Gastrocnemius medialis (tissue), 4 donors: ENCODE results near the gene TM4SF1. TPM values are rescaled to one million over a fixed set of nuclear protein-coding genes. Genes with fewer than 3 reads are reported as not detected.

Experiments used
- ATAC-seq, 2 donors: fragments of 150-250 bp; one replicate each; pipeline ENCODE4 v1.9.1; 2016
- DNase-seq, 2 donors: peaks; one replicate each; pipeline ENCODE4 v3.0.0-alpha.2; 2019
- H3K27ac ChIP-seq, 4 donors: fragments of 200-600 bp; sonication (generic); 1 replicate in 1 of 4; 2 replicates in 3 of 4; pipeline ENCODE4 v1.5.1; 2016 to 2018; ENCODE audit warnings: mild to moderate bottlenecking in 2 of 4, moderate library complexity in 1 of 4
- H3K27me3 ChIP-seq, 3 donors: fragments of 200-600 bp; sonication (generic) in 2 of 3; 1 replicate in 1 of 3; 2 replicates in 2 of 3; pipeline versions ENCODE4 v1.5.1 to v1.6.0; 2016 to 2019; ENCODE audit warnings: mild to moderate bottlenecking in 1 of 3, moderate library complexity in 1 of 3
- H3K36me3 ChIP-seq, 2 donors: fragments of 200-600 bp; sonication (generic) in 1 of 2; one replicate each; pipeline ENCODE4 v1.5.1; 2017 to 2018
- H3K4me1 ChIP-seq, 2 donors: fragments of 200-600 bp; sonication (generic) in 1 of 2; one replicate each; pipeline ENCODE4 v1.5.1; 2016 to 2017; ENCODE audit warnings: mild to moderate bottlenecking in 2 of 2
- H3K4me3 ChIP-seq, 4 donors: fragments of 200-600 bp; sonication (generic) in 3 of 4; 1 replicate in 1 of 4; 2 replicates in 3 of 4; pipeline ENCODE4 v1.5.1; 2016 to 2019; ENCODE audit warnings: mild to moderate bottlenecking in 2 of 4
- H3K9me3 ChIP-seq, 3 donors: fragments of 200-600 bp; sonication (generic) in 2 of 3; 1 replicate in 1 of 3; 2 replicates in 2 of 3; pipeline ENCODE4 v1.5.1; 2016 to 2019
- CTCF ChIP-seq, 5 experiments: fragments of 450-650 bp in 3 of 5; fragments of 200-600 bp in 2 of 5; sonication (generic) in 2 of 5; IDR thresholded peaks in 4 of 5; conservative IDR thresholded peaks in 1 of 5; 1 replicate in 4 of 5; 2 replicates in 1 of 5; pipeline ENCODE4 v1.5.1; 2016 to 2019; ENCODE audit warnings: antibody characterized with exemption in 5 of 5, mild to moderate bottlenecking in 3 of 5, moderate library complexity in 3 of 5
- POLR2A ChIP-seq, 2 donors: fragments of 450-650 bp; IDR thresholded peaks; one replicate each; pipeline ENCODE4 v1.6.1; 2017; ENCODE audit warnings: antibody characterized with exemption in 2 of 2, mild to moderate bottlenecking in 2 of 2, moderate library complexity in 2 of 2
- in situ Hi-C, 4 donors: fragments of 200-750 bp; cut with MboI; loops; one replicate each; pipeline versions ENCODE4 v1.15.0 to v1.8.0; 2017; ENCODE audit warnings: low sequenced_read_pairs in 4 of 4
- intact Hi-C: fragments of 100-400 bp; cut with DNase I; formaldehyde crosslinking; loops from one replicate; pipeline ENCODE4 v1.15.1; 2023; ENCODE audit warnings: low total_unique reads
- total RNA-seq, 4 donors: library from RNA; depleted of rRNA; stranded (reverse); fragments of >200 nt; gene quantifications; one replicate each; pipeline versions ENCODE4 v1.1.0 to v1.2.3, GENCODE V29; 2016

TM4SF1 gene, protein sequence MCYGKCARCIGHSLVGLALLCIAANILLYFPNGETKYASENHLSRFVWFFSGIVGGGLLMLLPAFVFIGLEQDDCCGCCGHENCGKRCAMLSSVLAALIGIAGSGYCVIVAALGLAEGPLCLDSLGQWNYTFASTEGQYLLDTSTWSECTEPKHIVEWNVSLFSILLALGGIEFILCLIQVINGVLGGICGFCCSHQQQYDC
- total RNA-seq: 10 to 100 TPM; 23.0 to 43.8 (median 38.6) TPM

GRCh38 chr3:149377408-149378364 lies at the start of gene TM4SF1:
Gene TM4SF1 (minus strand): TSS chr3:149377649. CDS start chr3:149377547, 102 bp downstream.
- Histone ChIP-seq H3K4me3 (peak within 1 kb of the TSS; percentile 31 to 54 (median 47)), H3K27ac (peak within 1 kb of the TSS; percentile 68 to 81 (median 72)), H3K4me1 (peaks cover 3 to 8% of the 10 kb centered on the region in 2 donors), H3K36me3 (no peaks in the 10 kb centered on the region), H3K9me3 (no peaks in the 10 kb centered on the region), H3K27me3 (no peaks in the 10 kb centered on the region)
- ATAC-seq: peak; percentile 66 to 68
- in situ Hi-C loops (loop anchor here in 1 of 4 donors (25.0 kb wide), 1 partner anchor 110 kb away; no protein-coding TSS in a partner anchor), intact Hi-C loops (no loop called here)
- DNase-seq: no peak
- TF ChIP-seq POLR2A (IDR thresholded peaks at IDR 0.05) (peak; percentile 55 to 70), CTCF (IDR thresholded peaks at IDR 0.05 in 4 of 5, conservative IDR thresholded peaks at IDR 0.05 in 1 of 5) (no peak)

DNA sequence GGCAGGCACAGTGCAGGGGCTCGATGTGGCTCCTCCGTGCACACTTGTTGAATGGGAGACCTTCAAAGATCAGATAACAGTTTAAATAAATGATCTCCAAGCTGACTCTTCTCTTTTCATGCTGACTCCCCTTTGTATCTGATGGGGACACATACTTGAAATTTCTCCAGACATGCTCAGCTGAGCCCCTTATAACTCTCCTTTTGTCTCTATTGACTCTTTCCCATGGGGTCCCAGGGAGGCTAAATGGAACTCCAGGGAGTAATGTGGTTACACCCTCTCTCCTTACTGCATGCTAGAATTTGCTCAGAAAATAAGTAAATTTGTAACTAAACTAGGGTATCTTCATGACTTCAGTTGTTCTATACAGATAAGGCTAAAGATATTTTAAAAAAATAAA lies 48.9 kb upstream of the TM4SF1 start:
- TF ChIP-seq POLR2A (IDR thresholded peaks at IDR 0.05): no peak
- TF ChIP-seq CTCF (IDR thresholded peaks at IDR 0.05 in 4 of 5, conservative IDR thresholded peaks at IDR 0.05 in 1 of 5): no peak
- intact Hi-C loops: no loop called here
- H3K27ac ChIP-seq: no peak overlapping the region
- no peaks in the 10 kb centered on the region for H3K9me3 ChIP-seq
- H3K4me1 ChIP-seq: no peaks in the 10 kb centered on the region
- no peaks in the 10 kb centered on the region for H3K27me3 ChIP-seq
- in situ Hi-C loops: no loop called here
- ATAC-seq (no peak), DNase-seq (no peak)
- no peaks in the 10 kb centered on the region for H3K36me3 ChIP-seq
- H3K4me3 ChIP-seq: no peak overlapping the region

- H3K4me1 ChIP-seq: no peaks in the 10 kb centered on the region
- TF ChIP-seq POLR2A (IDR thresholded peaks at IDR 0.05) (no peak), CTCF (IDR thresholded peaks at IDR 0.05 in 4 of 5, conservative IDR thresholded peaks at IDR 0.05 in 1 of 5) (no peak)
- intact Hi-C loops: no loop called here
- no peaks in the 10 kb centered on the region for H3K9me3 ChIP-seq
- H3K4me3 ChIP-seq: no peak overlapping the region
- DNase-seq: no peak
- no peaks in the 10 kb centered on the region for H3K27me3 ChIP-seq
- in situ Hi-C loops: no loop called here
- no peaks in the 10 kb centered on the region for H3K36me3 ChIP-seq
- no peak for ATAC-seq
- no peak overlapping the region for H3K27ac ChIP-seq
Measured at GRCh38 chr3:149424918-149425317, 47.5 kb upstream of the TM4SF1 start.

GRCh38 chr3:149421764-149422163 lies 44.3 kb upstream of the TM4SF1 start:
- DNase-seq (no peak), ATAC-seq (no peak)
- Histone ChIP-seq H3K36me3 (no peaks in the 10 kb centered on the region), H3K4me1 (no peaks in the 10 kb centered on the region), H3K9me3 (no peaks in the 10 kb centered on the region), H3K27ac (no peak overlapping the region), H3K4me3 (no peak overlapping the region), H3K27me3 (no peaks in the 10 kb centered on the region)
- in situ Hi-C loops (no loop called here), intact Hi-C loops (no loop called here)
- TF ChIP-seq CTCF (IDR thresholded peaks at IDR 0.05 in 4 of 5, conservative IDR thresholded peaks at IDR 0.05 in 1 of 5) (no peak), POLR2A (IDR thresholded peaks at IDR 0.05) (no peak)
